HepG2 (cell line): ENCODE measurements around the gene ZNF276. TPM values are rescaled to one million over a fixed set of nuclear protein-coding genes. Genes with fewer than 3 reads are reported as not detected.

Source experiments
- ATAC-seq: fragments of 200-7000 bp; cut with Tn5 transposase; 3 replicates; pipeline ENCODE4 v1.9.1; 2020; ENCODE audit warnings: mild to moderate bottlenecking, moderate library complexity
- BruUV-seq: library from RNA; stranded (reverse); fragments of 400-500 nt; replicated peaks from 2 replicates; lab custom pipeline; 2021; lab: Mats Ljungman, UMichigan
- CTCF ChIA-PET: fragments of 300-600 bp; formaldehyde crosslinking; extraction: SDS; loops from one replicate; lab custom pipeline; 2021; ENCODE audit warnings: low total read pairs, inconsistent platforms, low intra/inter-chr PET ratio; lab: Yijun Ruan, JAX
- POLR2A ChIA-PET: fragments of 350-600 bp; sonication (Branson Sonifier 250); formaldehyde crosslinking; loops from one replicate; lab custom pipeline; 2020; ENCODE audit warnings: antibody characterized with exemption, inconsistent platforms; lab: Yijun Ruan, JAX
- DNase-seq: peaks from one replicate; pipeline ENCODE4 v3.0.0-alpha.2; 2015; ENCODE audit warnings: low spot score
- FAIRE-seq: peaks from 3 replicates; lab custom pipeline; 2011; peaks lifted over from hg19 to GRCh38; lab: Jason Lieb, UNC
- H2AFZ ChIP-seq: one replicate; pipeline ENCODE4 v1.6.1; 2011; ENCODE audit warnings: low read length, inconsistent platforms
- H3K27ac ChIP-seq: fragments of 300-600 bp; 3 replicates; pipeline ENCODE4 v1.8.0; 2011; ENCODE audit warnings: mixed run types, mild to moderate bottlenecking, mixed read lengths, low read length, inconsistent platforms; ENCODE audit not compliant: insufficient read depth; ENCODE audit errors: extremely low read length
- H3K27me3 ChIP-seq, 2 experiments: fragments of 200-600 bp in 1 of 2; 2 replicates in 1 of 2; 3 replicates in 1 of 2; pipeline versions ENCODE4 v1.6.0 to v1.8.0; 2011; ENCODE audit warnings: low read length in 2 of 2, mild to moderate bottlenecking in 2 of 2, moderate library complexity in 2 of 2, inconsistent platforms in 1 of 2; ENCODE audit not compliant: insufficient read depth in 2 of 2, control insufficient read depth in 1 of 2
- H3K36me3 ChIP-seq, 2 experiments: fragments of 200-600 bp in 1 of 2; replicated peaks in 1 of 2; 2 replicates in 1 of 2; 3 replicates in 1 of 2; pipeline versions ENCODE4 v1.5.1 to v1.8.0; 2011; ENCODE audit warnings: low read length in 2 of 2, inconsistent platforms in 1 of 2; ENCODE audit not compliant: insufficient read depth in 2 of 2, control insufficient read depth in 1 of 2
- H3K4me1 ChIP-seq: 2 replicates; pipeline ENCODE4 v1.5.1; 2012; ENCODE audit warnings: low read length, inconsistent platforms; ENCODE audit not compliant: insufficient read depth
- H3K4me2 ChIP-seq: 2 replicates; pipeline ENCODE4 v1.6.0; 2011; ENCODE audit warnings: low read depth, low read length, inconsistent platforms
- H3K4me3 ChIP-seq, 3 experiments: fragments of 200-600 bp in 1 of 3; sonication (generic), shearing (Covaris generic) in 1 of 3; replicated peaks in 1 of 3; 2 replicates each; pipeline ENCODE4 v1.5.1; 2011 to 2016; ENCODE audit warnings: low read length in 3 of 3, inconsistent platforms in 2 of 3, low read depth in 2 of 3, mild to moderate bottlenecking in 2 of 3, control low read depth in 1 of 3, mixed read lengths in 1 of 3; ENCODE audit not compliant: insufficient read depth in 1 of 3
- H3K79me2 ChIP-seq: one replicate; pipeline ENCODE4 v1.6.1; 2011; ENCODE audit warnings: low read length, inconsistent platforms; ENCODE audit not compliant: insufficient read depth
- H3K9ac ChIP-seq: 2 replicates; pipeline ENCODE4 v1.6.0; 2011; ENCODE audit warnings: mild to moderate bottlenecking, low read depth, low read length, inconsistent platforms; ENCODE audit not compliant: insufficient read depth
- H3K9me3 ChIP-seq: 2 replicates; pipeline ENCODE4 v1.5.1; 2012; ENCODE audit warnings: mild to moderate bottlenecking, low read length
- H4K20me1 ChIP-seq: 2 replicates; pipeline ENCODE4 v1.6.0; 2011; ENCODE audit warnings: inconsistent platforms, mild to moderate bottlenecking, low read length, moderate library complexity; ENCODE audit not compliant: insufficient read depth
- CREBL2 ChIP-seq: sonication (generic); formaldehyde crosslinking; IDR thresholded peaks from 2 replicates; pipeline ENCODE4 v1.8.1; 2023; ENCODE audit warnings: missing genetic modification reagents, mild to moderate bottlenecking, borderline replicate concordance
- DR1 ChIP-seq: sonication (generic); formaldehyde crosslinking; IDR thresholded peaks from 2 replicates; pipeline ENCODE4 v1.8.0; 2021; ENCODE audit warnings: mild to moderate bottlenecking, missing genetic modification reagents, inconsistent platforms
- NFYC ChIP-seq: IDR thresholded peaks from 2 replicates; pipeline ENCODE4 v1.6.1; 2016; ENCODE audit warnings: missing genetic modification reagents, missing compliant biosample characterization
- PLSCR1 ChIP-seq: sonication (generic); formaldehyde crosslinking; IDR thresholded peaks from 2 replicates; pipeline ENCODE4 v1.5.0; 2020; ENCODE audit warnings: missing genetic modification reagents, mild to moderate bottlenecking, borderline replicate concordance
- YEATS4 ChIP-seq: sonication (generic); formaldehyde crosslinking; IDR thresholded peaks from 2 replicates; pipeline ENCODE4 v1.4.0; 2020; ENCODE audit warnings: missing genetic modification reagents, borderline replicate concordance
- ZBTB7A ChIP-seq: sonication (generic); formaldehyde crosslinking; IDR thresholded peaks from 2 replicates; pipeline ENCODE4 v1.8.0; 2022; ENCODE audit warnings: mild to moderate bottlenecking, missing genetic modification reagents
- WGBS: methylation state at CpG from one replicate; pipeline ENCODE4 v1.1.6; 2017; ENCODE audit warnings: low lambda C conversion rate; 5-methylcytosine and 5-hydroxymethylcytosine counted together
- in situ Hi-C: cut with HindIII; loops from 2 replicates; pipeline ENCODE4 v1.10.0; 2017; ENCODE audit warnings: low pct_unique_long_range_greater_than_20kb; ENCODE audit not compliant: extremely low pct_ligation_motif_present
- intact Hi-C: fragments of 100-400 bp; cut with micrococcal nuclease; formaldehyde crosslinking; loops from one replicate; pipeline ENCODE4 v1.10.0; 2022; ENCODE audit not compliant: unreplicated experiment
- polyA plus RNA-seq, 8 experiments: library from polyadenylated mRNA; depleted of rRNA in 3 of 8; stranded (reverse) in 7 of 8; unstranded in 1 of 8; fragments of >200 nt; fragmentation: Illumina TruSeq in 4 of 8; extraction: Trizol in 4 of 8; gene quantifications; 2 replicates each; pipeline versions ENCODE4 v1.2.1 to v1.2.3, GENCODE V29; 2011 to 2016; ENCODE audit warnings: low read depth in 4 of 8, missing spikeins in 1 of 8, mixed read lengths in 1 of 8; ENCODE audit not compliant: insufficient read depth in 1 of 8
- total RNA-seq, 5 experiments: library from RNA; depleted of rRNA; stranded (reverse); fragments of >200 nt; fragmentation: Illumina TruSeq; extraction: Trizol; gene quantifications; 2 replicates each; pipeline ENCODE4 v1.2.3, GENCODE V29; 2016; ENCODE audit warnings: low read depth in 1 of 5
- TF ChIP-seq, protein P1 (sequence below): sonication (generic); formaldehyde crosslinking; IDR thresholded peaks from 2 replicates; pipeline ENCODE4 v1.9.0; 2021; ENCODE audit warnings: mild to moderate bottlenecking, missing genetic modification reagents
- TF ChIP-seq, protein P2 (sequence below): sonication (generic); formaldehyde crosslinking; IDR thresholded peaks from 2 replicates; pipeline ENCODE4 v1.4.0; 2020; ENCODE audit warnings: missing genetic modification reagents

Gene ZNF276
- total and polyA plus RNA-seq, 2 of the 13 experiments (the other 11 are each of a cell fraction or from before 2014, with no cell fraction given): 17.7 to 18.0 TPM

- Histone ChIP-seq H3K79me2 (no peaks in the 10 kb centered on the region), H3K4me2 (no peak overlapping the region), H2AFZ (no peak overlapping the region), H3K9me3 (no peaks in the 10 kb centered on the region), H3K4me3 (no peak overlapping the region), H3K4me1 (no peaks in the 10 kb centered on the region), H3K9ac (no peak overlapping the region), H3K27ac (no peak overlapping the region), H3K27me3 (no peaks in the 10 kb centered on the region), H3K36me3 (peaks cover 50 to 82% of the 10 kb centered on the region in 2 experiments)
- no peak for DNase-seq
- in situ Hi-C loops: no loop called here
- intact Hi-C loops: no loop called here
- 99% methylated on average over 9 of the region's 9 CpGs for WGBS
- BruUV-seq: no TSS peak
- FAIRE-seq: no peak
- ChIA-PET CTCF (no interaction called here), POLR2A (no interaction called here)
- no peak for ATAC-seq
- TF ChIP-seq DR1 (CRISPR knock-in tag) (0 out of 2 replicates have a peak, but pooled peaks have one; percentile 18), CREBL2 (CRISPR knock-in tag) (no peak)
- TF ChIP-seq, all 625 proteins: peak for 1
- H4K20me1 ChIP-seq: no peaks in the 10 kb centered on the region
These were observed 26.7 kb downstream of the ZNF276 start for GRCh38 chr16:89748076-89748475.

- H2AFZ ChIP-seq: no peak overlapping the region
- H3K4me2 ChIP-seq: no peak overlapping the region
- intact Hi-C loops (no loop called here), in situ Hi-C loops (no loop called here)
- no peaks in the 10 kb centered on the region for H3K79me2 ChIP-seq
- ATAC-seq (no peak), DNase-seq (no peak), FAIRE-seq (no peak)
- no TSS peak for BruUV-seq
- H3K36me3 ChIP-seq: peaks cover 50 to 82% of the 10 kb centered on the region in 2 experiments
- H3K27me3 ChIP-seq: no peaks in the 10 kb centered on the region
- POLR2A ChIA-PET: no interaction called here
- H3K9me3 ChIP-seq: no peaks in the 10 kb centered on the region
- no peak overlapping the region for H3K4me3 ChIP-seq
- CTCF ChIA-PET: no interaction called here
- no peaks in the 10 kb centered on the region for H3K4me1 ChIP-seq
- WGBS: 96% methylated on average over 11 of the region's 11 CpGs
- no peaks in the 10 kb centered on the region for H4K20me1 ChIP-seq
- no peak overlapping the region for H3K27ac ChIP-seq
- H3K9ac ChIP-seq: no peak overlapping the region
- TF ChIP-seq, protein P1, sequence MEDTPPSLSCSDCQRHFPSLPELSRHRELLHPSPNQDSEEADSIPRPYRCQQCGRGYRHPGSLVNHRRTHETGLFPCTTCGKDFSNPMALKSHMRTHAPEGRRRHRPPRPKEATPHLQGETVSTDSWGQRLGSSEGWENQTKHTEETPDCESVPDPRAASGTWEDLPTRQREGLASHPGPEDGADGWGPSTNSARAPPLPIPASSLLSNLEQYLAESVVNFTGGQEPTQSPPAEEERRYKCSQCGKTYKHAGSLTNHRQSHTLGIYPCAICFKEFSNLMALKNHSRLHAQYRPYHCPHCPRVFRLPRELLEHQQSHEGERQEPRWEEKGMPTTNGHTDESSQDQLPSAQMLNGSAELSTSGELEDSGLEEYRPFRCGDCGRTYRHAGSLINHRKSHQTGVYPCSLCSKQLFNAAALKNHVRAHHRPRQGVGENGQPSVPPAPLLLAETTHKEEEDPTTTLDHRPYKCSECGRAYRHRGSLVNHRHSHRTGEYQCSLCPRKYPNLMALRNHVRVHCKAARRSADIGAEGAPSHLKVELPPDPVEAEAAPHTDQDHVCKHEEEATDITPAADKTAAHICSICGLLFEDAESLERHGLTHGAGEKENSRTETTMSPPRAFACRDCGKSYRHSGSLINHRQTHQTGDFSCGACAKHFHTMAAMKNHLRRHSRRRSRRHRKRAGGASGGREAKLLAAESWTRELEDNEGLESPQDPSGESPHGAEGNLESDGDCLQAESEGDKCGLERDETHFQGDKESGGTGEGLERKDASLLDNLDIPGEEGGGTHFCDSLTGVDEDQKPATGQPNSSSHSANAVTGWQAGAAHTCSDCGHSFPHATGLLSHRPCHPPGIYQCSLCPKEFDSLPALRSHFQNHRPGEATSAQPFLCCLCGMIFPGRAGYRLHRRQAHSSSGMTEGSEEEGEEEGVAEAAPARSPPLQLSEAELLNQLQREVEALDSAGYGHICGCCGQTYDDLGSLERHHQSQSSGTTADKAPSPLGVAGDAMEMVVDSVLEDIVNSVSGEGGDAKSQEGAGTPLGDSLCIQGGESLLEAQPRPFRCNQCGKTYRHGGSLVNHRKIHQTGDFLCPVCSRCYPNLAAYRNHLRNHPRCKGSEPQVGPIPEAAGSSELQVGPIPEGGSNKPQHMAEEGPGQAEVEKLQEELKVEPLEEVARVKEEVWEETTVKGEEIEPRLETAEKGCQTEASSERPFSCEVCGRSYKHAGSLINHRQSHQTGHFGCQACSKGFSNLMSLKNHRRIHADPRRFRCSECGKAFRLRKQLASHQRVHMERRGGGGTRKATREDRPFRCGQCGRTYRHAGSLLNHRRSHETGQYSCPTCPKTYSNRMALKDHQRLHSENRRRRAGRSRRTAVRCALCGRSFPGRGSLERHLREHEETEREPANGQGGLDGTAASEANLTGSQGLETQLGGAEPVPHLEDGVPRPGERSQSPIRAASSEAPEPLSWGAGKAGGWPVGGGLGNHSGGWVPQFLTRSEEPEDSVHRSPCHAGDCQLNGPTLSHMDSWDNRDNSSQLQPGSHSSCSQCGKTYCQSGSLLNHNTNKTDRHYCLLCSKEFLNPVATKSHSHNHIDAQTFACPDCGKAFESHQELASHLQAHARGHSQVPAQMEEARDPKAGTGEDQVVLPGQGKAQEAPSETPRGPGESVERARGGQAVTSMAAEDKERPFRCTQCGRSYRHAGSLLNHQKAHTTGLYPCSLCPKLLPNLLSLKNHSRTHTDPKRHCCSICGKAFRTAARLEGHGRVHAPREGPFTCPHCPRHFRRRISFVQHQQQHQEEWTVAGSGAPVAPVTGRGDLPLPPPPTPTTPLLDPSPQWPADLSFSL (CRISPR knock-in tag): no peak
- TF ChIP-seq, protein P2, sequence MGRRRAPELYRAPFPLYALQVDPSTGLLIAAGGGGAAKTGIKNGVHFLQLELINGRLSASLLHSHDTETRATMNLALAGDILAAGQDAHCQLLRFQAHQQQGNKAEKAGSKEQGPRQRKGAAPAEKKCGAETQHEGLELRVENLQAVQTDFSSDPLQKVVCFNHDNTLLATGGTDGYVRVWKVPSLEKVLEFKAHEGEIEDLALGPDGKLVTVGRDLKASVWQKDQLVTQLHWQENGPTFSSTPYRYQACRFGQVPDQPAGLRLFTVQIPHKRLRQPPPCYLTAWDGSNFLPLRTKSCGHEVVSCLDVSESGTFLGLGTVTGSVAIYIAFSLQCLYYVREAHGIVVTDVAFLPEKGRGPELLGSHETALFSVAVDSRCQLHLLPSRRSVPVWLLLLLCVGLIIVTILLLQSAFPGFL (CRISPR knock-in tag): no peak
- no peak for TF ChIP-seq ZBTB7A
- TF ChIP-seq NFYC (CRISPR knock-in tag): no peak
- TF ChIP-seq YEATS4 (CRISPR knock-in tag): no peak
- TF ChIP-seq PLSCR1 (CRISPR knock-in tag): no peak
These were observed 27.6 kb downstream of the ZNF276 start for GRCh38 chr16:89748921-89749320.
